Measurements from ENCODE around the gene KCNN4. TPM values are rescaled to one million over a fixed set of nuclear protein-coding genes. Genes with fewer than 3 reads are reported as not detected.

KCNN4 gene
- total RNA-seq, 1 experiment from 2014 or later = 0.26 TPM

- Histone ChIP-seq H2BK5ac (ENCODE audit: insufficient read length, low read length) (no peak overlapping the region), H3K18ac (ENCODE audit: insufficient read length, low read depth, low read length) (no peak overlapping the region), H3T11ph (ENCODE audit: low read length) (no peak overlapping the region), H3K56ac (ENCODE audit: insufficient read length, low read depth, low read length) (no peak overlapping the region), H4K8ac (replicated peaks; ENCODE audit: insufficient read length, low read depth, low read length) (no peak overlapping the region), H3K23me2 (ENCODE audit: insufficient read length, low read depth, low read length, poor library complexity, severe bottlenecking) (no peaks in the 10 kb centered on the region), H2AK5ac (ENCODE audit: insufficient read length, low read length) (no peak overlapping the region), H2BK20ac (ENCODE audit: low read depth, low read length, poor library complexity, severe bottlenecking) (no peak overlapping the region), H2BK15ac (ENCODE audit: low read depth, low read length) (no peak overlapping the region), H3K27me3 (ENCODE audit: insufficient read depth, low read length) (no peaks in the 10 kb centered on the region), H4K91ac (ENCODE audit: insufficient read length, low read depth, low read length) (no peak overlapping the region), H3K79me2 (ENCODE audit: insufficient read depth, low read length) (no peaks in the 10 kb centered on the region), H2BK120ac (ENCODE audit: low read depth, low read length, poor library complexity, severe bottlenecking) (no peak overlapping the region), H3K9me3 (ENCODE audit: control insufficient read depth, low read depth, low read length) (no peaks in the 10 kb centered on the region), H3K4me1 (ENCODE audit: insufficient read depth, low read length) (no peaks in the 10 kb centered on the region), H3K14ac (ENCODE audit: insufficient read depth, low read length) (no peak overlapping the region), H2AFZ (ENCODE audit: low read length) (no peak overlapping the region), H3K4ac (ENCODE audit: low read depth, low read length) (no peak overlapping the region), H2BK12ac (ENCODE audit: insufficient read length, low read depth, low read length) (no peak overlapping the region), H4K5ac (ENCODE audit: insufficient read length, low read depth, low read length) (no peak overlapping the region), H3K79me1 (ENCODE audit: insufficient read depth, low read depth, low read length, poor library complexity, severe bottlenecking) (no peaks in the 10 kb centered on the region), H3K4me2 (ENCODE audit: insufficient read depth, insufficient read length, low read length) (no peak overlapping the region), H3K23ac (ENCODE audit: insufficient read length, low read depth, low read length) (no peak overlapping the region), H4K20me1 (ENCODE audit: control insufficient read depth, insufficient read depth, insufficient read length) (no peaks in the 10 kb centered on the region), H3K27ac (ENCODE audit: insufficient read length, low read depth, low read length) (no peak overlapping the region), H3K9ac (ENCODE audit: extremely low read depth, insufficient read length, low read length) (no peak overlapping the region)
- Mint-ChIP-seq H3K27ac (no peak overlapping the region), H3K27me3 (ENCODE audit: low read depth) (peaks cover 15% of the 10 kb centered on the region), H3K9me3 (no peaks in the 10 kb centered on the region; a peak in 1 of 5 replicates), H3K4me3 (no peak overlapping the region), H3K4me1 (peaks cover 5 to 7% of the 10 kb centered on the region in 2 experiments), H3K36me3 (ENCODE audit: insufficient read depth in 1 of 3, low read depth in 3 of 3) (no peaks in the 10 kb centered on the region; a peak in 1 of 7 replicates)
- DNase-seq = no peak
- TF ChIP-seq, protein P1, sequence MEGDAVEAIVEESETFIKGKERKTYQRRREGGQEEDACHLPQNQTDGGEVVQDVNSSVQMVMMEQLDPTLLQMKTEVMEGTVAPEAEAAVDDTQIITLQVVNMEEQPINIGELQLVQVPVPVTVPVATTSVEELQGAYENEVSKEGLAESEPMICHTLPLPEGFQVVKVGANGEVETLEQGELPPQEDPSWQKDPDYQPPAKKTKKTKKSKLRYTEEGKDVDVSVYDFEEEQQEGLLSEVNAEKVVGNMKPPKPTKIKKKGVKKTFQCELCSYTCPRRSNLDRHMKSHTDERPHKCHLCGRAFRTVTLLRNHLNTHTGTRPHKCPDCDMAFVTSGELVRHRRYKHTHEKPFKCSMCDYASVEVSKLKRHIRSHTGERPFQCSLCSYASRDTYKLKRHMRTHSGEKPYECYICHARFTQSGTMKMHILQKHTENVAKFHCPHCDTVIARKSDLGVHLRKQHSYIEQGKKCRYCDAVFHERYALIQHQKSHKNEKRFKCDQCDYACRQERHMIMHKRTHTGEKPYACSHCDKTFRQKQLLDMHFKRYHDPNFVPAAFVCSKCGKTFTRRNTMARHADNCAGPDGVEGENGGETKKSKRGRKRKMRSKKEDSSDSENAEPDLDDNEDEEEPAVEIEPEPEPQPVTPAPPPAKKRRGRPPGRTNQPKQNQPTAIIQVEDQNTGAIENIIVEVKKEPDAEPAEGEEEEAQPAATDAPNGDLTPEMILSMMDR (conservative IDR thresholded peaks at IDR 0.05) = no peak
- no CpG with 5 or more reads among the region's 1 CpG for WGBS (ENCODE audit: extremely low coverage, insufficient read length, low lambda C conversion rate)
Observed at GRCh38 chr19:43786665-43787064, 5.9 kb upstream of the KCNN4 start.
